Gastroesophageal sphincter (tissue), 4 donors: ENCODE measurements around the gene TPGS1. TPM values are rescaled to one million over a fixed set of nuclear protein-coding genes. Genes with fewer than 3 reads are reported as not detected.
A peak's percentile ranks its signal among the peaks of the same experiment; 100 is the strongest.

Experiments used
- ATAC-seq: fragments of 150-250 bp; one replicate; pipeline ENCODE4 v1.9.1; 2016; ENCODE audit warnings: mild to moderate bottlenecking, moderate library complexity
- H3K27ac ChIP-seq, 4 donors: fragments of 200-600 bp; sonication (generic) in 3 of 4; 1 replicate in 3 of 4; 2 replicates in 1 of 4; pipeline ENCODE4 v1.5.1; 2016 to 2019
- H3K27me3 ChIP-seq: fragments of 200-600 bp; sonication (generic); one replicate; pipeline ENCODE4 v1.5.1; 2019
- H3K36me3 ChIP-seq, 2 donors: fragments of 200-600 bp; sonication (generic); one replicate each; pipeline ENCODE4 v1.5.1; 2019; ENCODE audit warnings: control low read depth in 1 of 2
- H3K4me1 ChIP-seq, 3 donors: fragments of 200-600 bp; sonication (generic); 1 replicate in 2 of 3; 2 replicates in 1 of 3; pipeline ENCODE4 v1.5.1; 2016 to 2019; ENCODE audit warnings: control low read depth in 2 of 3
- H3K4me3 ChIP-seq, 2 donors: fragments of 200-600 bp; sonication (generic); one replicate each; pipeline ENCODE4 v1.5.1; 2019; ENCODE audit warnings: mild to moderate bottlenecking in 1 of 2, moderate library complexity in 1 of 2
- H3K9me3 ChIP-seq, 3 donors: fragments of 200-600 bp; sonication (generic); one replicate each; pipeline ENCODE4 v1.5.1; 2017 to 2019; ENCODE audit warnings: control low read depth in 2 of 3
- CTCF ChIP-seq, 4 experiments: fragments of 200-600 bp in 2 of 4; fragments of 450-650 bp in 2 of 4; sonication (generic) in 1 of 4; IDR thresholded peaks; one replicate each; pipeline ENCODE4 v1.5.1; 2017 to 2019; ENCODE audit warnings: antibody characterized with exemption in 4 of 4, mild to moderate bottlenecking in 2 of 4, moderate library complexity in 2 of 4
- EP300 ChIP-seq: sonication (generic); formaldehyde crosslinking; IDR thresholded peaks from one replicate; pipeline ENCODE4 v1.6.1; 2017; ENCODE audit warnings: antibody characterized with exemption, mild to moderate bottlenecking
- POLR2A ChIP-seq, 2 donors: fragments of 450-650 bp; IDR thresholded peaks; one replicate each; pipeline ENCODE4 v1.6.1; 2017; ENCODE audit warnings: antibody characterized with exemption in 2 of 2, mild to moderate bottlenecking in 2 of 2, moderate library complexity in 1 of 2
- POLR2AphosphoS5 ChIP-seq: sonication (generic); formaldehyde crosslinking; IDR thresholded peaks from one replicate; pipeline ENCODE4 v1.6.1; 2017; ENCODE audit warnings: antibody characterized with exemption
- WGBS, 2 donors: methylation state at CpG; one replicate each; pipeline ENCODE4 v1.1.5; 2018; ENCODE audit warnings: low coverage in 1 of 2; 5-methylcytosine and 5-hydroxymethylcytosine counted together
- total RNA-seq, 4 donors: library from RNA; depleted of rRNA; stranded (reverse); fragments of >200 nt; gene quantifications; one replicate each; pipeline ENCODE4 v1.1.0, GENCODE V29; 2016

Gene TPGS1
- total RNA-seq, 4 donors from 2014 or later = 50.3 to 83.9 (median 69.7) TPM

- ATAC-seq = no peak
- Histone ChIP-seq H3K27me3 (peaks cover 39% of the 10 kb centered on the region), H3K36me3 (no peaks in the 10 kb centered on the region), H3K27ac (no peak overlapping the region), H3K4me3 (no peak overlapping the region), H3K9me3 (no peaks in the 10 kb centered on the region), H3K4me1 (peaks cover 0 to 22% (median 2%) of the 10 kb centered on the region in 3 donors)
- 43 to 77% methylated on average over 3 to 10 of the region's 15 CpGs for WGBS, 2 donors
- TF ChIP-seq CTCF (IDR thresholded peaks at IDR 0.05) = no peak
- TF ChIP-seq POLR2AphosphoS5 = no peak
- no peak for TF ChIP-seq EP300
- TF ChIP-seq POLR2A (IDR thresholded peaks at IDR 0.05) = no peak
These were observed 22.8 kb upstream of the TPGS1 start for GRCh38 chr19:484494-484893.

GRCh38 chr19:485077-485476, 22.2 kb upstream of the TPGS1 start:
- Histone ChIP-seq H3K9me3 (no peaks in the 10 kb centered on the region), H3K27ac (no peak overlapping the region), H3K4me3 (no peak overlapping the region), H3K36me3 (no peaks in the 10 kb centered on the region), H3K27me3 (peaks cover 39% of the 10 kb centered on the region), H3K4me1 (peaks cover 0 to 23% (median 4%) of the 10 kb centered on the region in 3 donors)
- WGBS, 2 donors = 75 to 82% methylated on average over 9 to 17 of the region's 22 CpGs
- ATAC-seq = no peak
- no peak for TF ChIP-seq EP300
- TF ChIP-seq POLR2A (IDR thresholded peaks at IDR 0.05) = no peak
- TF ChIP-seq POLR2AphosphoS5 = no peak
- TF ChIP-seq CTCF (IDR thresholded peaks at IDR 0.05) = no peak

DNA sequence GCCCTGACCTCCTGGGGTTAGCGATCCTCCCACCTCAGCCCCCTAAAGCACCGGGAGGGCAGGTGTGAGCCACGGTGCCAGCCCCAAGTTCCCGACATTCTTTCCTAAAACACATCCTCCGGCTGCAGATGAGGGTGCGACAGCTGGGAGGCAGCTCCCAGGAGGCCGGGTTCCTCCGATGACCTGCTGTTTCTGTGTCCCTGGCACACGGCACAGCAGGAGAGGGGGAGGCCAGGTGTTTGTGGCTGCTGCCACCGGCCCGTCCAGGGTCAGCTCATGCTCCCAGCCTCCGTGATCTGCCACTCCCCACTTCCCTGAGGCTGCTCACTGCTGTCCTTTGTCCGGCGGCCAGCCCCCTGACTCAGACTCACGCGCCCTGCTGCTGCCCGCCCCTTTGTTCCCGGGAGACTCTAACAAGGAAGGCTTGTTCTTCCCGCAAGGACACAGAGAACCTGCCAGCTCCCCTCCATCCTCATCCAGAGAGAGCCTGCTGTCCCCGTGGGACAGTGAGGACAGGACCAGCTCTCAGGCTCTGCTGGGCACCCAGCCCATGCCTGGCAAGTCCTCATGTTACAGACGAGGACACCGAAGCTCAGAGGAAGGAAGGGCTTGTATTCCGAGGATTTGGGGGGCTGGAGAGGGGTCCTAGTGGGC, 21.6 kb upstream of the TPGS1 start:
- H3K4me3 ChIP-seq = no peak overlapping the region
- 0% methylated on average over 2 to 4 of the region's 23 CpGs for WGBS, 2 donors
- H3K4me1 ChIP-seq = peaks cover 0 to 24% (median 4%) of the 10 kb centered on the region in 3 donors
- TF ChIP-seq POLR2A (IDR thresholded peaks at IDR 0.05) = peak in 1 of 2 donors; percentile 3
- no peak for TF ChIP-seq POLR2AphosphoS5
- H3K27ac ChIP-seq = peak overlapping the region in 1 of 4 donors; percentile 4
- H3K9me3 ChIP-seq = no peaks in the 10 kb centered on the region
- no peaks in the 10 kb centered on the region for H3K36me3 ChIP-seq
- peaks cover 39% of the 10 kb centered on the region for H3K27me3 ChIP-seq
- peak; percentile 54 for ATAC-seq

DNA sequence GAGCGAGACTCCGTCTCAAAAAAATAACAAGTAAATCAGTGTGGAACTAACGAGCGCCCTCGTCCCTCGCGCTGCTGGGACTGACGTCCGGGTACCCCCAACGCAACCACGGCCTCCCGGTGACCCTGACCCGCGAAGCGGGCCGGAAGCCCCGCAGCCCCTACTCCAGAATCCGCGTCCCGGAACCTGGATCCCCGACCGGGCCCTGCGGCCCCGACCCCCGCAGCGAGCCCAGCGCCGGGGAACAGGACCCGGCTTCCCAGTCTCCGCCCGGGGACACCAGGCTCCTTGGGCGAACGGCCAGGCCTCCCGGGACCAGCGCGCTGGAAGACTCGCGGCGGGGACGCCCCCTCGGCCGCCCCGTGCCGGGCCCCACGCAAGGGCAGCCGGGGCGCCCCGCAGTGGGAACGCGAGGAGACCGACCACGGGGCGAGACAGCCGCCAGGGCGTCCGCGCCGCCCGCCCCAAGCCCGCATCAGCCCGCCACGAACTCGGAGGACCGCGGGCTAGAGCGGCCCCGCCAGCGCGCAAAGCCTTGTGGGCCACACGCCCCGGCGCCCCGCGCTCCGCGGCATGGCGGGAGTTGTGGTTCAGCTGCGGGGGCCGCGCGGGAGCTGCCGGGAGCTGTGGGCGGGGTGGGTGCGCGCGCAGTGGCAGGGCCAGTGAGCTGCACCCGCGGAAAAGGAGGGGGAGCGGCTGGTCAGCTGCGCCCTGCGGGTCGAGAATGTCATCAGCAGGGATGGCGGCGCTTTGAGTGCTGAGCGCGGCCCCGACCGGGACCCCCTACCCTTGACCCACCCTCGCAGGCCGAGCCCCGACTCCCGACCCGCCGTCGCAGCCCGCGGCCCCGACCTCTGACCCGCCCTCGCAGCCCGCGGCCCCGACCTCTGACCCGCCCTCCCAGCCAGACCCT, 18.5 kb upstream of the TPGS1 start:
- peak; percentile 67 for TF ChIP-seq POLR2AphosphoS5
- TF ChIP-seq POLR2A (IDR thresholded peaks at IDR 0.05) = peak; percentile 79 to 88
- TF ChIP-seq EP300 = no peak
- peak in 3 of 4 experiments; percentile 32 to 53 (median 39) for TF ChIP-seq CTCF (IDR thresholded peaks at IDR 0.05)
- Histone ChIP-seq H3K36me3 (no peaks in the 10 kb centered on the region), H3K27ac (peak overlapping the region; percentile 81 to 94 (median 93)), H3K4me1 (peaks cover 0 to 24% (median 4%) of the 10 kb centered on the region in 3 donors), H3K4me3 (peak overlapping the region; percentile 93 to 99), H3K9me3 (no peaks in the 10 kb centered on the region), H3K27me3 (peaks cover 34% of the 10 kb centered on the region)
- WGBS, 2 donors = no CpG with 5 or more reads among the region's 114 CpGs
- ATAC-seq = peak; percentile 97

DNA sequence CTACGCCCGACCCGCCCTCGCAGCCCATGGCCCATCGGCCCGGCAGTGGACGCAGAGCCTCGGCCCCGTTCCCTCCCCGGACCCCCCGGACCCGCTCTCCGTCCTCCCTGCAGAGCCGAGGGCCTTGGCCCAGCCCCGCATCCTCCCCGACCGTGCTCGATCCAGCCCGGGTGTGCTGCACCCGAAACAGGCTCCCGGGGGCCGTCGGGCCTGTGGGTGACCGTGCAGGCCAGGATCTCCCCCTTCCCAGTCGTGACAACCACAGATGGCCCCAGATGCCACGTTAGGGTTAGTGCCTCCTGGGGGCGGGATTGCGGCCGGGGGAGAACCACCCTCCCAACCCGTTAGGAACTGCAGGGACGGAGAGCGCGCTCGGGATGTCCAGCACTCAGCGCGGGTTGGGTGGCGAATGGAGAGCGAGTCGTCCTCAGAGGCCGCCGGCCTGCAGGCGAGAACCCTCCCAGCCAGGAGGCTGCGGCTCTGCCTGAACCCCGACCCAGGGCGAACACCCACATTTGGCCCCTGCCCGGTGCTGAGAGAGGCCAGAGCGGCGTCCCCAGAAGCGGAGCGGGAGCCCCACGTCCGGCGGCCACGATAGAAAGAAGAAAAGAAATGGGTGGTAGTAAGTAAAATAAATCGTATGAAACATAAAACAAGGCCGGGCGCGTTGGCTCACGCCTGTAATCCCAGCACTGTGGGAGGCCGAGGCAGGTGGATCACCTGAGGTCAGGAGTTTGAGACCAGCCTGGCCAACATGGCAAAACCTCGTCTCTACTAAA, 17.7 kb upstream of the TPGS1 start:
- TF ChIP-seq POLR2A (IDR thresholded peaks at IDR 0.05) (no peak), POLR2AphosphoS5 (no peak), CTCF (IDR thresholded peaks at IDR 0.05) (no peak), EP300 (no peak)
- Histone ChIP-seq H3K4me3 (peak overlapping the region; percentile 93 to 99), H3K27ac (peak overlapping the region; percentile 54 to 94 (median 93)), H3K9me3 (no peaks in the 10 kb centered on the region), H3K36me3 (no peaks in the 10 kb centered on the region), H3K4me1 (peaks cover 0 to 24% (median 4%) of the 10 kb centered on the region in 3 donors), H3K27me3 (peaks cover 32% of the 10 kb centered on the region)
- 42 to 61% methylated on average over 7 to 17 of the region's 61 CpGs for WGBS, 2 donors
- ATAC-seq = peak; percentile 21
